Ascending aorta (tissue), 2 donors: Measurements from ENCODE around the gene PERP. TPM values are rescaled to one million over a fixed set of nuclear protein-coding genes. Genes with fewer than 3 reads are reported as not detected.
"Not testable (repeated sequence)": the region's sequence is repeated elsewhere in the genome, so short reads cannot be mapped to it uniquely, and the experiment has no call there.

Source experiments
- DNase-seq, 2 donors: peaks; one replicate each; pipeline ENCODE4 v3.0.0-alpha.2; 2019; ENCODE audit warnings: low spot score in 2 of 2
- H3K27ac ChIP-seq, 2 donors: fragments of 200-600 bp; sonication (generic); one replicate each; pipeline ENCODE4 v1.5.1; 2016 to 2017; ENCODE audit warnings: mild to moderate bottlenecking in 1 of 2
- H3K27me3 ChIP-seq: fragments of 200-600 bp; sonication (generic); one replicate; pipeline ENCODE4 v1.5.1; 2017
- H3K36me3 ChIP-seq, 2 donors: fragments of 200-600 bp; sonication (generic); one replicate each; pipeline ENCODE4 v1.5.1; 2016
- H3K4me1 ChIP-seq, 2 donors: fragments of 200-600 bp; sonication (generic); one replicate each; pipeline ENCODE4 v1.5.1; 2016 to 2017; ENCODE audit warnings: mild to moderate bottlenecking in 1 of 2
- H3K4me3 ChIP-seq, 2 donors: fragments of 200-600 bp; sonication (generic); one replicate each; pipeline ENCODE4 v1.5.1; 2016 to 2017; ENCODE audit warnings: mild to moderate bottlenecking in 1 of 2
- H3K9me3 ChIP-seq, 2 donors: fragments of 200-600 bp; sonication (generic); one replicate each; pipeline ENCODE4 v1.5.1; 2016
- intact Hi-C: fragments of 100-400 bp; cut with DNase I; formaldehyde crosslinking; loops from one replicate; pipeline ENCODE4 v1.15.1; 2023
- total RNA-seq: library from RNA; depleted of rRNA; stranded (reverse); fragments of >200 nt; gene quantifications from one replicate; pipeline ENCODE4 v1.1.0, GENCODE V29; 2016
- TF ChIP-seq, protein P1 (sequence below), 3 experiments: fragments of 200-600 bp in 2 of 3; fragments of 450-650 bp in 1 of 3; sonication (generic) in 2 of 3; IDR thresholded peaks; one replicate each; pipeline ENCODE4 v1.5.1; 2016 to 2019; ENCODE audit warnings: antibody characterized with exemption in 3 of 3, mild to moderate bottlenecking in 1 of 3, moderate library complexity in 1 of 3

The PERP gene
- total RNA-seq, 1 donor from 2014 or later, result 14.5 TPM

DNA sequence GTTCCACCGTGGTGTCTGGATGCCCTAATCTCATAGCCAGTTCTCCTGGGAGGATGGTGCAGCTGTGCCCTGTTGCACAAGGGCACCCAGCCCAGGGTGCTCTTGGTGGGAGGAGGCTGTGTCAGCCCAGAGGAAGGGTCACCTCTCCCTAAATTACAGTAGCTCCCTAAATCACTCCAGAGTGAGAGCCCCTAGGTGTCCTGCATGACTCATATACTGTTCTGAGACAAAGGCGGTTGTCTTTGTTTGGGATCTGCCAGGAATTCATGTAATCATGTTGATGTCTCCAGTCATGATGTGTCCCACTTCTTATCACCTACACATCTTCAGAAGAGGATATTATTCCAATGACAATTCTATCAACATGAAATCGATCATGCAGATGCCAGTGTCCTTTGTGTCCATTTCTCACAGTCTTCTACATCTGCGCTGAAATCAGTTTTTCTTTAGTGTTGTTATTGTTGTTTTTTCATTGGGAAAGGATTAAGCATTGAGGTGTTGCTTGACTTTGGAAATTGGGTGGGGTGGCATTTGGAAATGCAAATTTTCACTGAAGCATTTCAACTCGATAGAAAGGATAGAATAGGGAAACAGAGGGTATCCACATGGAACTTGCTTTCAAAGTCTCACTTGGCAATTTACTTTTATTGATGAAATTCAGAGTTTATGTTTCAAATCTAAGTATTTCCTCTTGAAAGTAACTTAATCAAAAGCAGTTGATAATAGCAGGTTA is 19.5 kb downstream of the PERP start:
- H3K36me3 ChIP-seq, result no peaks in the 10 kb centered on the region
- no peaks in the 10 kb centered on the region for H3K27me3 ChIP-seq
- H3K27ac ChIP-seq, result no peak overlapping the region
- TF ChIP-seq, protein P1, sequence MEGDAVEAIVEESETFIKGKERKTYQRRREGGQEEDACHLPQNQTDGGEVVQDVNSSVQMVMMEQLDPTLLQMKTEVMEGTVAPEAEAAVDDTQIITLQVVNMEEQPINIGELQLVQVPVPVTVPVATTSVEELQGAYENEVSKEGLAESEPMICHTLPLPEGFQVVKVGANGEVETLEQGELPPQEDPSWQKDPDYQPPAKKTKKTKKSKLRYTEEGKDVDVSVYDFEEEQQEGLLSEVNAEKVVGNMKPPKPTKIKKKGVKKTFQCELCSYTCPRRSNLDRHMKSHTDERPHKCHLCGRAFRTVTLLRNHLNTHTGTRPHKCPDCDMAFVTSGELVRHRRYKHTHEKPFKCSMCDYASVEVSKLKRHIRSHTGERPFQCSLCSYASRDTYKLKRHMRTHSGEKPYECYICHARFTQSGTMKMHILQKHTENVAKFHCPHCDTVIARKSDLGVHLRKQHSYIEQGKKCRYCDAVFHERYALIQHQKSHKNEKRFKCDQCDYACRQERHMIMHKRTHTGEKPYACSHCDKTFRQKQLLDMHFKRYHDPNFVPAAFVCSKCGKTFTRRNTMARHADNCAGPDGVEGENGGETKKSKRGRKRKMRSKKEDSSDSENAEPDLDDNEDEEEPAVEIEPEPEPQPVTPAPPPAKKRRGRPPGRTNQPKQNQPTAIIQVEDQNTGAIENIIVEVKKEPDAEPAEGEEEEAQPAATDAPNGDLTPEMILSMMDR (IDR thresholded peaks at IDR 0.05), result no peak
- no peaks in the 10 kb centered on the region for H3K4me1 ChIP-seq
- DNase-seq, result no peak
- H3K9me3 ChIP-seq, result no peaks in the 10 kb centered on the region
- H3K4me3 ChIP-seq, result no peak overlapping the region
- intact Hi-C loops, result no loop called here

DNA sequence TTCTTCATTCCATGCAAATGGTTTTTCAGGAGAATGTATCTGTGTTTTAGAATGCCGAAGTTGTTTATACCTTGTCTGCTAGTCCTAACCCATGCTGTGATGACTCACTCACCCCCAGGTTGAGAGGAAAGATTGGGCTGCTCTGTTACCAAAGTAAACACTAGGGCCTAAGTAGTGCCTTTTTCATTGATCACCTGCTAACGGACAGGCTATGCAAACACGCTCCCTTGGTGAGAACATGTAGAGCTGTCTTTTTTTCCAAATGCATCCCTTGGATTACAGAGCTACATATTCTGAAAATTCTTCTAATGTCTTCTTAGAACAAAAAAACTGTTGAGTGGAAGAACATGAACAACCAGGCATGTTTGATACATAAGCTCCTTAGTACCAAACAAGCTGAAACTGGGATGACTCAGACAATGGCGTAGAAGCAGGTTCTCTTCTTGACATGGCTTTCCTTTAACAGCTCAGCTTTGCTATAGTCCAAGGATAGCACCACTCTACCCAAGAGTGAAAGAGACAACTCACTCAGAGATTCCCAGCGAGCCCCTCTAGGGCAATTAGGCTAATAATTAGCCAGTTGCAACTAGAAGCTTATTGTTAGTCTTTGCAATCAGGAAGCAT is 20.5 kb downstream of the PERP start:
- Histone ChIP-seq H3K27me3 (no peaks in the 10 kb centered on the region), H3K36me3 (no peaks in the 10 kb centered on the region), H3K4me1 (no peaks in the 10 kb centered on the region), H3K27ac (no peak overlapping the region), H3K9me3 (no peaks in the 10 kb centered on the region), H3K4me3 (no peak overlapping the region)
- intact Hi-C loops, result no loop called here
- TF ChIP-seq, protein P1 (IDR thresholded peaks at IDR 0.05), result no peak
- no peak for DNase-seq

- no peaks in the 10 kb centered on the region for H3K36me3 ChIP-seq
- H3K27ac ChIP-seq, result no peak overlapping the region
- H3K9me3 ChIP-seq, result no peaks in the 10 kb centered on the region
- DNase-seq, result no peak
- no peaks in the 10 kb centered on the region for H3K4me1 ChIP-seq
- no peaks in the 10 kb centered on the region for H3K27me3 ChIP-seq
- intact Hi-C loops, result no loop called here
- no peak overlapping the region for H3K4me3 ChIP-seq
- TF ChIP-seq, protein P1 (IDR thresholded peaks at IDR 0.05), result no peak
These were observed 21.4 kb downstream of the PERP start for GRCh38 chr6:138085839-138086222.

DNA sequence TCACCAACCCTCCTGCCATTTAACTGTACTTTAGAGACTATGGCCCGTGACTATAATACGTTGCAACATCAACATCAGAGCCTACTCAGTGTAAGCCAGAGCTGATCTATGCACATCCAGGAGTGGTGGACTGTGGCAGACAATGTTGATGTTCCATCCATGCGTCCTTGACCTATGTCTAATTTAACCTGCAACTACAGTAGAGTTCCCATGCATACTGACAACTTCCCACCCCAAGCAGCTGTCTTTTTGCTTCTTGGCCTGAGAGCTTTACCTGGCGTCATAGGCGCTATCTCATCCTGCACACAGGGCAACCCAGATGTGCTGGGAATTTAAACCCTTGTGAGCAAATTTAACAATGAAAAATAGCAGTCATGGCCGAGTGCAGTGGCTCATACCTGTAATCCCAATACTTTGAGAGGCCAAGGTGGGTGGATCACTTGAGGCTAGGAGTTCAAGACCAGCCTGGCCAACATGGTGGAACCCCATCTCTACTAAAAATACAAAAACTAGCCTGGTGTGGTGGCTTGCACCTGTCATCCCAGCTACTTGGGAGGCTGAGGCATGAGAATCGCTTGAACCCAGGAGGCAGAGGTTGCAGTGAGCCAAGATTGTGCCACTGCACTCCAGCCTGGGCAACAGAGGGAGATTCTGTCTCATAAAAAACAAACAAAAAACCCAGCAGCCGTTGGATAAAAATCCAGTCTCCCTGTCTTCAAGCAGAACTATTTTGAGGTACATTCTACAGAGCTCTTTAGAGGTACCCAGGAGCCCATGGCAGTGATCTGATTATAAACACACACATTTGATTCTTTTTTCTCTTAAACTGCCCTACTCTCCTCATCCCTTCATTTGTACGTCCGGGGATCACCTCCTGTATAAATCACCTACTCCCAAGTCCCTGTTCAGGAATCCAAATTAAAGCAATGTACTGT is 22.0 kb downstream of the PERP start:
- Histone ChIP-seq H3K9me3 (no peaks in the 10 kb centered on the region), H3K4me1 (no peaks in the 10 kb centered on the region), H3K27me3 (no peaks in the 10 kb centered on the region), H3K36me3 (no peaks in the 10 kb centered on the region), H3K4me3 (no peak overlapping the region), H3K27ac (no peak overlapping the region)
- intact Hi-C loops, result no loop called here
- DNase-seq, result no peak
- TF ChIP-seq, protein P1 (IDR thresholded peaks at IDR 0.05), result no peak

DNA sequence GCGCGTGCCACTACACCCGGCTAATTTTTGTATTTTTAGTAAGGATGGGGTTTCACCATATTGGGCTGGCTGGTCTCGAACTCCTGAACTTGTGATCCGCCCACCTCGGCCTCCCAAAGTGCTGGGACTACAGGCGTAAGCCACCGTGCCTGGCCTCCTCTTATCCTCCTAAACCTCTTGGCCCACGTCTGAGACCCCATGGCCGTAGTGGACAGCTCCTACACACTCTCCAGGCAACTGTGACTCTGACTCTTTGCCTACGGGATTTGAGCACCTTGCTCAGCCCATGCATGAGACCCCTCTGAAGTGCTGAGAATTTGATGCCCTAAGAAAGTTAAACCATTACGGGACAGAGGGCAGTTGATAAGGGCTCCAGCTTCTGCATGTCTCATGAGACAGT is 25.0 kb downstream of the PERP start:
- TF ChIP-seq, protein P1 (IDR thresholded peaks at IDR 0.05), result no peak
- Histone ChIP-seq H3K27ac (no peak overlapping the region), H3K27me3 (no peaks in the 10 kb centered on the region), H3K4me3 (no peak overlapping the region), H3K4me1 (no peaks in the 10 kb centered on the region), H3K36me3 (no peaks in the 10 kb centered on the region), H3K9me3 (peaks cover 0 to 4% of the 10 kb centered on the region in 2 donors)
- DNase-seq, result no peak
- intact Hi-C loops, result no loop called here

- H3K36me3 ChIP-seq, intact Hi-C loops, DNase-seq, H3K4me1 ChIP-seq, H3K4me3 ChIP-seq, H3K27ac ChIP-seq, H3K27me3 ChIP-seq, H3K9me3 ChIP-seq: not testable (repeated sequence)
These were observed 27.7 kb downstream of the PERP start for GRCh38 chr6:138079556-138079955.
